Rectal smooth muscle tissue (tissue), 1 donor: ENCODE data around the gene ARMC2.
A peak's percentile ranks its signal among the peaks of the same experiment; 100 is the strongest.

ENCODE experiments used
- H3K27ac ChIP-seq: one replicate; pipeline ENCODE4 v1.7.0; 2013; ENCODE audit warnings: low read depth, low read length, inconsistent platforms
- H3K27me3 ChIP-seq: one replicate; pipeline ENCODE4 v1.7.0; 2013; ENCODE audit warnings: low read length; ENCODE audit not compliant: control insufficient read depth, insufficient read depth
- H3K36me3 ChIP-seq: one replicate; pipeline ENCODE4 v1.7.0; 2013; ENCODE audit warnings: low read length; ENCODE audit not compliant: control insufficient read depth, insufficient read depth
- H3K4me1 ChIP-seq: one replicate; pipeline ENCODE4 v1.7.0; 2013; ENCODE audit warnings: low read length; ENCODE audit not compliant: control insufficient read depth, insufficient read depth
- H3K4me3 ChIP-seq: one replicate; pipeline ENCODE4 v1.7.0; 2013; ENCODE audit warnings: low read length
- H3K9ac ChIP-seq: one replicate; pipeline ENCODE4 v1.7.0; 2013; ENCODE audit warnings: low read length

The ARMC2 gene

GRCh38 chr6:108837236-108837971, 10.8 kb upstream of the ARMC2 start:
- Histone ChIP-seq H3K27ac (no peak overlapping the region), H3K36me3 (no peaks in the 10 kb centered on the region), H3K9ac (no peak overlapping the region), H3K4me1 (no peaks in the 10 kb centered on the region), H3K27me3 (no peaks in the 10 kb centered on the region), H3K4me3 (no peak overlapping the region)

GRCh38 chr6:108838101-108838717, 10.0 kb upstream of the ARMC2 start:
- Histone ChIP-seq H3K4me3 (no peak overlapping the region), H3K4me1 (no peaks in the 10 kb centered on the region), H3K36me3 (no peaks in the 10 kb centered on the region), H3K9ac (no peak overlapping the region), H3K27me3 (no peaks in the 10 kb centered on the region), H3K27ac (no peak overlapping the region)

DNA sequence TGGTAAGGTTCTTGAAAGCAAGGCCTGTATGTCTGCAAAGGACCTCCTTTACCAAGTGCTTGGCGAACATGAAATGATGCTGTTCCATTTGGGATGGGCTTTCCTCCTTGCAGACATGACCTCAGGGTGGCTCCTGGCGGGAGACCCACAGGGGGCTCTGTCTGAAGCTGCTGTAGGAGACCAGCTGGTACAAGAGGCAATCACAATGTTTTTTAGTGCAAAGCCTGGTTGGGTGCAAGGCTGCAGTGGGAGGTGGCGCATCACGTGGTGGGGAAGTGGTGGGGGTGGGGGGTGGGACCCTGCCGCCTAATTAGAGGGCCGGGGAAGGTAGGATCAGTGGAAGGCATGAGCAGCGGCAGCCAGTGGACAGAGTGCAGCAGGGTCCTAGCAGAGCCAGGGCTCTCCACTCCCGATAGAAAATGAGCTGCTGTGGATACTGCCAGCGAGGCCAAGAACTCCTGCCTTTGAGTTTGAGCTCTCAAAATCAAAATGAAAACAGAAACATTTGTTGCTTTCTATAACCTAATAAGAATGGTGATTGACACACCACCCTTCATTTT, 9.1 kb upstream of the ARMC2 start:
- Histone ChIP-seq H3K27ac (no peak overlapping the region), H3K36me3 (no peaks in the 10 kb centered on the region), H3K4me3 (no peak overlapping the region), H3K27me3 (no peaks in the 10 kb centered on the region), H3K4me1 (no peaks in the 10 kb centered on the region), H3K9ac (no peak overlapping the region)

GRCh38 chr6:108840919-108841318, 7.3 kb upstream of the ARMC2 start:
- Histone ChIP-seq H3K9ac (no peak overlapping the region), H3K36me3 (no peaks in the 10 kb centered on the region), H3K4me3 (no peak overlapping the region), H3K4me1 (no peaks in the 10 kb centered on the region), H3K27ac (no peak overlapping the region), H3K27me3 (no peaks in the 10 kb centered on the region)

- Histone ChIP-seq H3K27ac (no peak overlapping the region), H3K27me3 (no peaks in the 10 kb centered on the region), H3K4me1 (no peaks in the 10 kb centered on the region), H3K36me3 (no peaks in the 10 kb centered on the region), H3K9ac (no peak overlapping the region), H3K4me3 (no peak overlapping the region)
These were observed 6.8 kb upstream of the ARMC2 start for GRCh38 chr6:108841377-108841855.

DNA sequence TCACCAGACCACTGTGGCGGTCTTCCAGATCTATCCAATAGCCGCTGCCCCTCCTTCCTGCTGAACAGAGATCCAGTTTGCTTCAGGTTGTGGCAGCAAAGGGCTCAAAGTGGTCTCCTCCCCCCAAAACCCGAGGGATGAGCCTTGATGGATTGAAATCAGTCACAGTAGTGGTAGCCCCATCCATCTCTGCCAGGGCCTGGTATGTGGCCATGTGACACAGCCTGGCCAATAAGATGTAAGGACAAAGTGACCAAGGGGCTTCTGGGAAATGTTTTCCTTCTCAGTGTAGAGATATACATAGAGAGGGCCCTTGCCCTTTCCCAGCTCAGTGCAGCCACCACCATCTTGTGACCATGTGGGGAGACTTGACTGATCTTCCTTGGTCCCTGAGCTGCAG, 4.1 kb upstream of the ARMC2 start:
- Histone ChIP-seq H3K36me3 (no peaks in the 10 kb centered on the region), H3K4me3 (no peak overlapping the region), H3K27ac (no peak overlapping the region), H3K9ac (no peak overlapping the region), H3K27me3 (no peaks in the 10 kb centered on the region), H3K4me1 (peaks cover 3% of the 10 kb centered on the region)

- no peaks in the 10 kb centered on the region for H3K36me3 ChIP-seq
- no peaks in the 10 kb centered on the region for H3K27me3 ChIP-seq
- peaks cover 3% of the 10 kb centered on the region for H3K4me1 ChIP-seq
- no peak overlapping the region for H3K9ac ChIP-seq
- no peak overlapping the region for H3K27ac ChIP-seq
- no peak overlapping the region for H3K4me3 ChIP-seq
These were observed 3.1 kb upstream of the ARMC2 start for GRCh38 chr6:108845145-108845544.

DNA sequence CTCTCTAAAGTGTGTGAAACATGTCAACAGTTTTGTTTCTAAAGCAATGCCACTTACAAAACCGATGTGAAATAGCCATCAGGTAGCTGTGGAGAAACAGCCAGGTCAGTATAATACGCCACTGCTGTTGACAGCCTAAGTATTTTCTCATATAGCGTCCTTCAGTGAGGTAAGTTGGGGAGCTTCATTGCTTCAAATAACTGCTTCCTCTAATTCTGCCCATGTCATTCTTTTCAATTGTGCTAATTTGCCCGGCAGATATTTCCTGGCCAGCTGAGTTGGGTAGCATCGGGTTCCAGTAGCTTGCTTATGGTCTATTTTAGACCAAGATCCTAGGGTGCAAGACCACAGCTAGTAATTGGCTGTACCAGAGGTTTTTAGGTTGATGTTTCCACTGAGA, 2.1 kb upstream of the ARMC2 start:
- Histone ChIP-seq H3K9ac (no peak overlapping the region), H3K27me3 (no peaks in the 10 kb centered on the region), H3K27ac (no peak overlapping the region), H3K4me3 (no peak overlapping the region), H3K4me1 (peaks cover 3% of the 10 kb centered on the region), H3K36me3 (no peaks in the 10 kb centered on the region)

- no peak overlapping the region for H3K9ac ChIP-seq
- no peak overlapping the region for H3K27ac ChIP-seq
- H3K36me3 ChIP-seq = no peaks in the 10 kb centered on the region
- H3K4me3 ChIP-seq = no peak overlapping the region
- H3K4me1 ChIP-seq = peaks cover 3% of the 10 kb centered on the region
- H3K27me3 ChIP-seq = no peaks in the 10 kb centered on the region
These were observed 1.6 kb upstream of the ARMC2 start for GRCh38 chr6:108846628-108847027.

GRCh38 chr6:108847738-108848115, 495 bp upstream of the ARMC2 start:
- H3K36me3 ChIP-seq = no peaks in the 10 kb centered on the region
- H3K9ac ChIP-seq = no peak overlapping the region
- peak overlapping the region; percentile 72 for H3K27ac ChIP-seq
- no peaks in the 10 kb centered on the region for H3K27me3 ChIP-seq
- peak overlapping the region; percentile 86 for H3K4me3 ChIP-seq
- peaks cover 3% of the 10 kb centered on the region for H3K4me1 ChIP-seq

GRCh38 chr6:108850669-108851465, 2.6 kb downstream of the ARMC2 start:
- Histone ChIP-seq H3K36me3 (no peaks in the 10 kb centered on the region), H3K27me3 (no peaks in the 10 kb centered on the region), H3K27ac (no peak overlapping the region), H3K9ac (no peak overlapping the region), H3K4me1 (peaks cover 3% of the 10 kb centered on the region), H3K4me3 (no peak overlapping the region)

GRCh38 chr6:108851756-108852155, 3.5 kb downstream of the ARMC2 start:
- H3K4me1 ChIP-seq = peaks cover 3% of the 10 kb centered on the region
- no peaks in the 10 kb centered on the region for H3K27me3 ChIP-seq
- no peak overlapping the region for H3K9ac ChIP-seq
- H3K4me3 ChIP-seq = no peak overlapping the region
- H3K36me3 ChIP-seq = peaks cover 5% of the 10 kb centered on the region
- no peak overlapping the region for H3K27ac ChIP-seq
